Renal cortical epithelial cell (primary cell): Measurements from ENCODE around the gene QKI. TPM values are rescaled to one million over a fixed set of nuclear protein-coding genes. Genes with fewer than 3 reads are reported as not detected.
"Not testable (repeated sequence)": the region's sequence is repeated elsewhere in the genome, so short reads cannot be mapped to it uniquely, and the experiment has no call there.

Experiments
- DNase-seq: peaks from one replicate; pipeline ENCODE4 v3.0.0-alpha.2; 2011; ENCODE audit warnings: low read depth
- total RNA-seq: library from RNA; depleted of rRNA; stranded (reverse); fragments of >200 nt; gene quantifications from 2 replicates; pipeline ENCODE4 v1.2.3, GENCODE V29; 2014

The QKI gene
- total RNA-seq, 1 donor from 2014 or later: 218 TPM

GRCh38 chr6:163579111-163579879 is 164.8 kb downstream of the QKI start:
- peak; percentile 86 for DNase-seq

DNA sequence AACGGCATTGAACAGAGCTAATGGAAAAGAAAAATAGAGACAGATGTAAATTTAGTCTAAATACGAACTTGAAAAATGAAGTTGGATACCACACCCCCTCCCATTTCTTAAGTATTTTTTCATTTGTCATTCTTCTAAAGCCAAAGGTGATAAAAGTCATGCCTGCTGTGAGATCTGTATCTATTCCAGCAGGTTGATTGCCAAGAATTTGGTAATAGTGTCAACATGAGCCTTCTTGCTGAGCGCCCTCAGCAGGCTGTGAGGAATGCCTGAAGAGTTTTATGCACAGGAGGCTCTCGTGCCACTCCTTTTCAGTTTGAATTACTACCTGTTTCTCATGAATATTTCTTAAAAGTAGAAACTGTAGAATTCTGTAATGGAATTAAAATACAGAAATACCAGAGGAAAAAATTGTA is 165.4 kb downstream of the QKI start:
- peak; percentile 29 for DNase-seq

DNA sequence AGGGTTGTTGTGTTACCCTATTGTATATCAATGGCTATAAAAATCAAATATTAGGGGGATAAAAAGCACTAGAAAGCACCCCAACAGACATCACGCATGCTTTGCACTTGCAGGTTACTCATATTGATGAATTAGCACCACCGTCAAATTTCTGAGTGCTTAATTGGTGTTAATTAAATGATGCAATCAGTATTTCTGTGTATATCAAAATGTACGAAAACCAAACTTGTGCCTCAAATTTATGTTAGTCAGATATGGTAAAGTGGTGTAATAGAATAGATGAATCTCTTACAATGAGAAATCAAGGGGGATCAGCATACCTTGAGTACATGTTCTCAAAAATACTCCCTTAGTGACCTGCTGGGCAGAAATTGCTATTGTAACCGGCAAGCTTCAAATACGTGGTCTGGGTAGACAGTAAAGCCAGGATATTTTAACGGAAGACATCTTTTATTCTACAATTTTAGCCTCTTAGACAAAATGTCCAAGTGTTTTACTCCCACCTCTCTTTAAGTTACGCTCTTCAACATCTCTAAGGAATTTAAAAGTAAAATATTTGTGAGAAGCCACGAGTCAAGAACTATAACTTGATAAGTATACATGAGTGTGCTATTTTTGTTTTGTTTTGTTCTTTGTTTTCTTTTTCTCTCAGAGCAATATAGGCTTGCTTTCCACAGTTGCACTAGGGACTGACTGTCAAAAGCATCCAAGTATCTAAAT is 166.0 kb downstream of the QKI start:
- no peak for DNase-seq

DNA sequence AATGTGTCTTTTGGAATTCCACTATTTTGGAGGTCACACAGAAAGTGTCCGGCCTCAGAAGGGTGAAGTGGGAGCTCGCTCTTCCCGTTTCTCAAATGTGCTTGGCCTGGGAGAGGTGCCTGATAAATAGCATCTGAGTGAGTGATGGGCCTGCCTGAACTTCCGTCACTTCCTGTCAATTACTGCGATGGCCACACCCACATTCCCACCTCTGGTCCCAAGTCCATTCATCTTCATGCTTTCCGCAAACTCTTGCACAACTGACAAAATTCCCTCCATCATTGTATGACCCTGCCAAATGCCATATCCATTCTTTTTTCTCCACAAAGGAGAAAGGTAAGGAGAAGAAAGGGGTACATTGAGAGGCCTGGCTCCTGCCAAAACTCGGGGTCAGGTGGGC is 169.0 kb downstream of the QKI start:
- DNase-seq: no peak

- DNase-seq: peak; percentile 84
These were observed 171.5 kb downstream of the QKI start for GRCh38 chr6:163585932-163586437.

GRCh38 chr6:163586888-163587287 is 172.4 kb downstream of the QKI start:
- no peak for DNase-seq

- no peak for DNase-seq
These were observed 173.9 kb downstream of the QKI start for GRCh38 chr6:163588220-163588919.

DNA sequence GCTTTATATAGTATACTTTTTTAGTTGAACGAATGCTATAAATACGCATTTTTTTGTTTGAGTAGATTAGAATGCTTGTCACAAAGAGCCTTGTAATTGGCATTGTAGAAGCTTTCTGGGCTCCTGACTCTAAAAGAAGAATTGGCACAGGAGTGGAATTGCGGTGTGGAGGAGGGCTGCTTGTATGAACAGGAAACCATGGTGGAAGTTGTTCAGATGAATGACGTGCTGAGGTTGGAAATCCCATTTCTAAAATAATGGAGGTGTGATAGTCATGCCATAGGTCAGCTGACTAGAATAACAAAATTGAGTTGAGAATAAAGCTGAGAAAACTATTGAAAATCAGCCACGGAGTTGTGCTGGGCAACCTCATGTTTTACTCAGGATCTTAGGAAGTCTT is 174.9 kb downstream of the QKI start:
- DNase-seq: no peak

- DNase-seq: not testable (repeated sequence)
These were observed 175.6 kb downstream of the QKI start for GRCh38 chr6:163590132-163590531.

DNA sequence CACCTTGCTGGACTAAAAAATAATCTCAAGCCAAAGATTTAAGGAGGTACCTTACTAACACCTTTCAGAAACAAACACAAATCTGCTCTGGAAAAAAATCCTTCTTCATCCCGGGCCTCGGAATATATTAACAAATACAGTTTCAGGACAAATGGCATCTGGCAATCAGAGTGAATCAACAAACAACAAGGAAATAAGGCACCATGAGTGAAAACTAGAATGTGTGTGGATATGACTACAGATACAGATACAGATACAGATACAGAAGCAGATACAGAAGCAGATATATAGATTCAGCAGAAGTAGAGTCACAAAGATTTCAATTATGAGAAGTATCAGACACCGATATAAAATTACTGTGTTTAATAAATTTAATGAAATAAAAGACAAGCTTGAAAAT is 178.4 kb downstream of the QKI start:
- DNase-seq: no peak

DNA sequence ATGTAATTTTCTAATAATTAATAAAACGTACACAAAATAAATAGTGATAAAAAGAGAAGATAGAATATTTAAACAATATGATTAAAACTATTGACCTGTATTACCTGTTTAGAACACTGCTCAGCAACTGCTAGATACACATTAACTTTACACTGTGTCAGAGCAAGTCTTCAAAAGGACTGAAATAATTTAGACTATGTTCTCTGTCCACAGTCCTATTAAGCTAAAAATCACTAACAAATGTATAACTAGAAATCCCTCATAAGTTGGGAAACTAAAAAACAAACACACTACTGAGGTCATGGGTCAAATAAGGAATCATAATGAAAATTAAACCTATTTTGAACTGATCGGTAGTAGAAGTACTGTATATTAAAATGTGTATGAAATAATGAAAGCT is 181.7 kb downstream of the QKI start:
- DNase-seq: peak; percentile 46

DNA sequence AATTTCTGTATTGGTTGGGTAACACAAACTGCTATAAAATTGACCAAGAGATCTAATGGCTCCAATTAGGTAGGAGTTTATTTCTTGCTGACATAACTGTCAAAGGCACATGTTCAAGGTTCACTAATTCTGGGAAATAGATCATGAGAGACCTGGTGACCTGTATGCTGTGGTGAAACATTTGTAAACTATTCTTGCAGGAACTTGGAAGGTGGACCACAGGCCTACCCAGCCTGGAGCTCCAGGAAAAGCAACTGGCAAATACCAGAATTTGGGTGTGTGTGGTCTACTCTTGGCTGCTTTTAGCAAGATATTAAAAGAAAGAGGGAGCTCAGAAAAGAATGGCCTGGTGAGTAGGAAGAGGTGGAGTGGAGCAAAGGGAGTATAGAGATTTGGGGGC is 184.6 kb downstream of the QKI start:
- peak; percentile 64 for DNase-seq

- DNase-seq: no peak
These were observed 185.2 kb downstream of the QKI start for GRCh38 chr6:163599684-163600083.

GRCh38 chr6:163600331-163600730 is 185.8 kb downstream of the QKI start:
- no peak for DNase-seq

GRCh38 chr6:163600781-163601180 is 186.3 kb downstream of the QKI start:
- DNase-seq: no peak

GRCh38 chr6:163602851-163603250 is 188.3 kb downstream of the QKI start:
- no peak for DNase-seq

GRCh38 chr6:163603395-163603794 is 188.9 kb downstream of the QKI start:
- no peak for DNase-seq

DNA sequence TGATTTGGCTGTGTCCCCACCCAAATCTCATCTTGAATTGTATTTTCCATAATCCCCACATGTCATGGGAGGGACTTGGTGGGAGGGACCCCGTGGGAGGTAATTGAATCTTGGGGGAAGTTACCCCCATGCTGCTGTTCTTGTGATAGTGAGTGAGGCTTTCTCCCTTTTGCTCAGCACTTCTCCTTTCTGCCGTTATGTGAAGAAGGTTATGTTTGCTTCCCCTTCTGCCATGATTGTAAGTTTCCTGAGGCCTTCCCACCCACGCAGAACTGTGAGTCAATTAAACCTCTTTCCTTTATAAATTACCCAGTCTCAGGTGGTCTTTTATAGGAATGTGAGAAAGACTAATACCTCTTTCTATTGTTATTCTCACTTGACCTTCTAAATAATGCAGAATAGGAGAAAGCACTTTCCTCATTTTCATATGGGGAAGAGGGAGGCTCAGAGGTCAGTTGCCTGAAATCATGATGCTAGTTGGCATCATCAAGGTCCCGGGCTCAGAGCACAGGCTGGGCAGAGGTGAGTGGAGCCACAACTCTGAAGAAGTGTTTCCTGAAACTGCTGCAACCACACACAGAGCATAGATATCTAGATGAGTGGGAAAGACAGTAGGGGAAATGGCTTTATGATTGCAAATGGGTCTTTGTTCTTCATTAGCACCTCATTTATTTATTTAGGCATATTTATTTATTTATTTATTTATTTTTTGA is 191.0 kb downstream of the QKI start:
- no peak for DNase-seq

DNA sequence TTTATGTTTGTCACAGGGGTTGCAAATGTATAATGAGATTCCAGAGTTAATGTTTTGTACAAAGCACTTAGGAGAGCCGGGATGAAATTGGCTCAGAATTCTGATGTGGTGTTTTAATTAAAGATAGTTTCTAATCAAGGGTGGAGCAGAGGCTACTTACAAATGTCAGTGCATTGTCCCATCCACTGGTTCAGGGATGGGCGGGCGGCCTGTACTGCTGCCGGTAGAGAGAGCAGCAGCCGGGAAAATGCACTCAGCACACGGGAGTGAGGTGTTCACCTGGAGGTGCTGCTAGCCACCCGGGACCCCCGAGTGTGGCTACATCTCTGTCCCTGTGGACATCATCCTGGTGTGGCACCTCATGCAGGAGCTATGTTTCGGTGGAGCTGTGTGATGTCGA is 193.3 kb downstream of the QKI start:
- DNase-seq: no peak

GRCh38 chr6:163608204-163608644 is 193.7 kb downstream of the QKI start:
- no peak for DNase-seq

GRCh38 chr6:163612200-163612599 is 197.7 kb downstream of the QKI start:
- no peak for DNase-seq

DNA sequence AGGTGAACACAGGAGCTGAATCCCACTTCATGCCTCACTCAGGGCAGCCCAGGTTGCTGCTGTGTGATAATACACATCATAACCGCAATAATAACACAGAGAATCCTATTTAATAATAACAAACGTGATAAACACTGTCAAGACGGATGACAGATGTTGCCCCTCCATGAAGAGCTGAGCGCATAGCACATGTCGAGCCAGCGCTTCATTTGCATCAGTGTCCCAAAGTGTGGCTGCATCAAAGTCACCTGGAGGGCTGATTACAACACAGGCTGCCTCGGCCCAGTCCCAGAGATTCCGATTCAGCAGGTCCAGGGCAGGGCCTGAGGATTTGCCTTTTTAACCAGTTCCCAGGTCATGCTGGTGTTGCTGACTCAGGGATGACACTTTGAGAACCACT is 198.5 kb downstream of the QKI start:
- no peak for DNase-seq
